NCI-H2171 (cell line): Measurements from ENCODE around the gene OR2B2.

Experiments
- DNase-seq: peaks from one replicate; lab custom pipeline; 2025; lab: John Stamatoyannopoulos, UW

The OR2B2 gene

DNA sequence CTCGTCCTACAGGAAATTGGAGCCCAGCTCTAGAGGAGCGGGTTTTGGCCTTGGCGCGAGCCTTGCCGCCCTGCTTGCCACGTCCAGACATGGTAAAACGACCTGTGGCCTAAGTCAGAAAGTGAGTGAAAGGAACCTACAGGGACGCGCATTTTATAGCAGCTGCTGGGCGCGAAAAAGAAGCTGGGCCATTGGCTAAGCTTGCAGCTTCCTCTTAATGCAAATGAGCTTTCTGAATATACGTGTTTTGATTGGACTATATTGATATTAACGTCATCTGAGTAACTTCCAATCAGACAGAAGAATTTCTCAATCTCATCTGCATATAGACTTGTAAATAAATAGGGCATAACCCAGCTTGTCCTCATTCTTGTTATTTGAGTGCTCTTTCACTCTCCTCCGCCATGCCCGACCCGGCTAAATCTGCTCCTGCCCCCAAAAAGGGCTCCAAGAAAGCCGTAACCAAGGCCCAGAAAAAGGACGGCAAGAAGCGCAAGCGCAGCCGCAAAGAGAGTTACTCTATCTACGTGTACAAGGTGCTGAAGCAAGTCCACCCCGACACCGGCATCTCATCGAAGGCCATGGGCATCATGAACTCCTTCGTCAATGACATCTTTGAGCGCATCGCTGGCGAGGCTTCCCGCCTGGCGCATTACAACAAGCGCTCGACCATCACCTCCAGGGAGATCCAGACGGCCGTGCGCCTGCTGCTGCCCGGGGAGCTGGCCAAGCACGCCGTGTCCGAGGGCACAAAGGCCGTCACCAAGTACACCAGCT lies 18.9 kb downstream of the OR2B2 start:
- DNase-seq, result peak; percentile 89

DNA sequence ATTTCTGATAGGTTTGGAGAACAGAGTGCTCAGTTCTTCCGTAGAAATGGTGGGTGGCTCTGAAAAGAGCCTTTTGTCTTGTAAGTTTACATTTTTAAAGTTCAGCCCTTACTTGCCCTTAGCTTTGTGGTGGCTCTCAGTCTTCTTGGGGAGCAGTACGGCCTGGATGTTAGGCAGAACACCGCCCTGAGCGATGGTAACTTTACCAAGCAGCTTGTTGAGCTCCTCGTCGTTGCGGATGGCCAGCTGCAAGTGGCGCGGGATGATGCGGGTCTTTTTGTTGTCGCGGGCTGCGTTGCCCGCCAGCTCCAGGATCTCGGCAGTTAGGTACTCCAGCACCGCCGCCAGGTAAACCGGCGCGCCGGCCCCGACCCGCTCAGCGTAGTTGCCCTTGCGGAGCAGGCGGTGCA lies 19.5 kb downstream of the OR2B2 start:
- DNase-seq, result no peak

DNA sequence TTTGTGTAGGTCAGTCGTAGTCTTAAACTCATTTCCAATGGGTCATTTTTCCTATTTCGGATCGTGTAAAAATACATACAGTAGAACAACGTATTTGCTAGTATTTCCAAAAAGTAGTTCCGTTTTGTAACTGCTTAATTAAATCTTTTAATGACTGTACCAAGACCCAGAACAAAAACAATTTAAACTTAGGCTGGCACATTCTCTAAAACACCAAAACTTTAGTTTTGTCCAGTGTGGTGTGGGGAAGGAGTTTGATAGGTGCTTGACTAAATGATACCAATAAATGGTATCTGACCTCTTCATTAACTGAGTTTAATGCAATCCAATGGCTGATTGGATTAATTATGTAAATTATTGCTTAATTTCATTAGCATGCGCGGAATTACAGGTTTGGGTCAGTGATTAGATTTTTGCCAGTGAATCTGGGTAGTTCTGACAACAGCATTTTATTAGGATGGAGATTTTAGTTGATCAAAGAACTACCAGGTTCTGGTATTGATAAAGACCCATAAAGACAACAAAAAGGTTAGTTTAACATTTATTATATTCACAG lies 20.8 kb downstream of the OR2B2 start:
- DNase-seq, result no peak

- DNase-seq, result no peak
Measured at GRCh38 chr6:27890445-27891319, 21.5 kb downstream of the OR2B2 start.

DNA sequence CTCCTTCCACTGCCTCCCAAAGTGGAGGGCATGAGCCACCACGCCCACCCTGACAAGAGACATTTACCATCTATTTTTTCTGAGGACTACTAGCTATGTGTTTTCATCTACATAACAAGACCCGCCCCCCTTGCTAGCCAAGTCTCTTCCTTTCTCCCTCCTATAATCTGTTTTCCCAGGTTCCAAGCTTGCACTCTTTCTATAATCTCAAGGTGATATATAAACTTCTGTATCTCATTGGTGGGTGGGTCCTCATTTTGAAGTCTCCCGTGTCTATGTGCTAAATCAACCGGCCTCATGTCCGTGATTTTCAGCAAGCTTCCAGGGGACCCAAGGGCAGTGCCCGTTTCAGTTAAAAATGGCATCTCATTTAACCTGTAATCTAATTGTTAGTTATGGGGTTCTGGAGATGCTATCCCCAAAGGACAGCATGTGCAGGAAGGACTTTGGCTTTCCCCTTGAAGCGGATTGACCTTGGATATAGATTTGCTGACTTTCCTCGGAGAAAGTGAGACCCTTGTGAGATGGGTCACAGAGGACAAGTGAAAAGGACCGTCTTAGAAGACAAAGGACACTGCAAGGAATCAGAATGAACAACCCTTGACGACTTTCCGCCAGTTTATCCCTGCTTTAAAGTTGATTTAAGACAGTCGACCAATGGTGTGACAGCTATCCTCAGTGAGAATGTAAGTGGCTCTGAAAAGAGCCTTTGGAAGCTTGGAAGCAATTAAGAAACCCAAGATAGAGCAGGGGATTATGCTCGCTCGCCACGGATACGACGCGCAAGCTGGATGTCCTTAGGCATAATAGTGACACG lies 22.4 kb downstream of the OR2B2 start:
- DNase-seq, result no peak

- no peak for DNase-seq
Measured at GRCh38 chr6:27889275-27889627, 22.9 kb downstream of the OR2B2 start.

DNA sequence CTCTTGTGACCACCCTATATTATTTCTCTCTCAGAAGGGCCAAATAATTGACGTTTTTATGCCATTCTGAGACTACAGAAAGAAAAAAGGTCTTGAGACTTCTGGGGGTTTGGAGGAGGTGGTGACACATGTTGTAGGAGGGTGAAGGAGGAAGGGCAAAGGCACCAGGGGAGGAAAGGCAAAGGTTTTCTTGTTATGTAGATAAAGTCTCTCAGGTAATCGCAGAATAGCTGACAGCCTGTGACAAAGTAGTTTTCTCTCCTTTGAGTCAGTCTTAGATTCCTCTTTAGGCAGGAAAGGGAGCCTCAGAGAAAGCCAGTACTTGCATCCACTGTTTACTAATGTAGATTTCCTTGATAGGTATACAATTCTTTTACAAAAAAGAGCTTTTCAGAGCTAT lies 23.6 kb downstream of the OR2B2 start:
- DNase-seq, result no peak

DNA sequence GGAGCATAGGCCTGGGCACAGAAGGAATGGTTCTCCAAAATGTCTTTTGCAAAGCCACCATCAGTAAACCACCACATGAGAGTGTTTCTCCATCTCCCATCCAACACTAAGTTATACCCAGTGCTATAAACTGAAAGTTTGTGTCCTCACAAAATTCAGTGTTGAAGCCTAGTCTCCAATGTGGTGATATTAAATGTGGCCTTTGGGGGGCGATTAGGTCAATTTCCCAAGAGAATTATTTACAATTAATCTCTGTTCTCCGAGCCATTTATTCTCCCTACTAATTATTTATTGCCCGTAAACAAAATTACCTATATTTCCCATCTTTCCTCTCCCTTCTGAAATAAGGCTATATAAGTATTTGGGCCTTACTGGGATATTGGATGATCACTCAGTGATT lies 26.1 kb downstream of the OR2B2 start:
- no peak for DNase-seq

DNA sequence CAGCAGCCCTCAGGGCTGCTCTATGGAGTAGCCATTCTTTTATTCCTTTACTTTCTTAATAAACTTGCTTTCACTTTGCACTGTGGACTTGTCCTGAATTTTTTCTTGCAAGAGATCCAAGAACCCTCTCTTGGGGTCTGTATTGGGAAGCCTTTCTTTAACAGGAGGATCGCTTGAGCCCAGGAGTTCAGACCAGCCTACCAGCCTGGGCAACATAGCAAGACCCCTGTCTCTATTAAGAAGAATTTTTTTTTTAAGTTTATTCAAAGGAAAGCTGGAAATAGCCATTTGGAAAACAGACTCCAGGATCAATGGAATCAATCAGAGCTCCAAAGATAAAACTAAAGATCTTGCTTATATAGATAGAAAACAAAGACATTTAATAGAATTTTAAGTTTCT lies 29.1 kb downstream of the OR2B2 start:
- DNase-seq, result no peak

GRCh38 chr6:27882624-27883023 lies 29.6 kb downstream of the OR2B2 start:
- no peak for DNase-seq

DNA sequence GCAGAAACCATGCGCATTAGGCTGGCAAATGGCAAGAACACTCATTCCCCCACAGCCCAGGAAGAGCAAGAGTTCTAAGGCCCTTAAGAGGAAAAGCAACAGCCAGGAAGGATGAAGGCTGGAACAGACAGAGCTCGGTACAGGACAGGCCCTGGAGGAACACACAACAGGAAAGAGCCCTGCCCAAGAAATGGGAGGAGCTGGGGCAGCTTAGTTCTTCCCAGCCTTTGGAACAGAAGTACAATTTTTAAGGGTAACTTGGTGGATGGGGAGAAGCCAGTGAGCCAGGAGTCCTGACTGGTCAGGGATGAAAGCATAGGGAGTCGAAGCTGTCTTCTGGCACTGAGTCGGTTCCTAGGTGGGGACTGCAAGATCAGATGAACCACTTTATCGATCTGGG lies 32.4 kb downstream of the OR2B2 start:
- no peak for DNase-seq

DNA sequence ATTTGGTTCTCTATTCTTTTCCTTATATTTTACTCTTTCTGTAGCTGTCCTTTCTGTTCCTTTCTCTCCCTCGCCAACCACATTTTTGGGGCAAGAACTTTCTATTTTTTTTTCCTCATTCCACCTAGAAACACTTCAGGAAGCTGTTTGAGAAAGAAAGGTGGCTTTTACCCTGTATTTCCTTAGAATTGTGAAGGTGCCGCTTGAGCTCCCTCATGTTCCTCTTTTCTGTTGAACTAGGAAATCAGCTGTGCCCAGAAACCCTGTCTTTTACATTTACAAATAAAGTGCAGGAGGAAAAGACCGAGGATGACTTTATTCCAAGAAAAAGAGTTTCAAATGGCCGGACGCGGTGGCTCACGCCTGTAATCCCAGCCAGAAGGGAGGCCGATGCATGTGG lies 38.2 kb downstream of the OR2B2 start:
- DNase-seq, result no peak

DNA sequence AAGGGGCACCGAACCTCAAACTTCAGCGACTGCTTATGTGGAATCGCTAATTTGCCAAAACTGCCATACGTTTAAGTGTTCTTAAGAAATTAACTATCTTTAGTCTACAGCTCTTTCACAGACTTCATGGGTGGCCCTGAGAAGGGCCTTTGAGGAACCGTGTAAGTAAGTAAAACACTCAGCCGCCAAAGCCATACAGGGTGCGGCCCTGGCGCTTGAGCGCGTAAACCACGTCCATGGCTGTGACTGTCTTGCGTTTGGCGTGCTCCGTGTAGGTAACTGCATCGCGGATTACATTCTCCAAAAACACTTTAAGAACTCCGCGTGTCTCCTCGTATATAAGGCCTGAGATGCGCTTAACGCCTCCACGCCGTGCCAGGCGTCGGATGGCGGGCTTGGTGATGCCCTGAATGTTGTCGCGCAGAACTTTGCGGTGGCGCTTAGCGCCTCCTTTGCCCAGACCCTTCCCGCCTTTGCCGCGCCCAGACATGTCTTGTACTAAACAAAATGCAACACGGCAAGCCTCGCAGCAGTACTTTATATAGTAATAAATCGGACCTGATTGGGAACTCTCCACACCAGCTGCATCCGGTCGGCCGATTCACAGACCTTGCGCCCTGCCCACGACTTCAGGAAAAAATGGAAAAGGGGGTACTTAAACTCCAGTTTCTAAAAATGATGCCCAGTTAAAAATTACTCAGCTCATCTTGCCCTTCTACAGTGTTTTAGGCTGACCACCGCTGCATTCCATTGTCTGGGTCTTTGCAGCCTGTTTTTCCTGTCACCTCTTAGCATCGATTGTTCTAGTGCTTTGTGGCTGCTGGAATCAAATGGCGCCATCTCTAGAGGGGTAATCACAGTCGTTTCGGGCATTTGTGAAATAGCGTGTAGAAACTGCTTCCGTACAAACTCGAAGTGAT lies 38.9 kb downstream of the OR2B2 start:
- no peak for DNase-seq

GRCh38 chr6:27872642-27873020 lies 39.6 kb downstream of the OR2B2 start:
- DNase-seq, result no peak

DNA sequence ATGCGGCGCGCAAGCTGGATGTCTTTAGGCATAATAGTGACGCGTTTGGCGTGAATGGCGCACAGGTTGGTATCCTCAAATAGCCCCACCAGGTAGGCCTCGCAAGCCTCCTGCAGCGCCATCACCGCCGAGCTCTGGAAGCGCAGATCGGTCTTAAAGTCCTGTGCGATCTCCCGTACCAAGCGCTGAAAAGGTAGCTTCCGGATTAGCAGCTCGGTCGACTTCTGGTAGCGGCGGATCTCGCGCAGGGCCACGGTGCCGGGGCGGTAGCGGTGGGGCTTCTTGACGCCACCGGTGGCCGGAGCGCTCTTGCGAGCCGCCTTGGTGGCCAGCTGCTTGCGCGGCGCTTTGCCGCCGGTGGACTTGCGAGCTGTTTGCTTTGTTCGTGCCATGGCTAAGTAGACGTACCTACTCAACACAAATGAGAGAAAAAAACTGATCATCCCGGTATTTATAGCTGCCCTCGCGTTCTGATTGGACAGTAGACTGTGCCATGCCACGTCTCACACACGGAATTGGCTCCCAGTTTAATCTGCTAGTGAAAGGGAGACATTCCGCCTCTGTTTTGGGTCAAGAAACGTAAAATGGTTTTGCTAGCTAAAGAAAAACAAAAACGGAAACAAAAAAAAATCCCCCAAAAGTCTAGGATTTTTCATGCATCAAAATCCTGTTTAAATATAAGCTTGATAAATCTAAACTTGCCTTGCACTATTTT lies 40.1 kb downstream of the OR2B2 start:
- peak; percentile 47 for DNase-seq

GRCh38 chr6:27870291-27870870 lies 41.8 kb downstream of the OR2B2 start:
- no peak for DNase-seq

DNA sequence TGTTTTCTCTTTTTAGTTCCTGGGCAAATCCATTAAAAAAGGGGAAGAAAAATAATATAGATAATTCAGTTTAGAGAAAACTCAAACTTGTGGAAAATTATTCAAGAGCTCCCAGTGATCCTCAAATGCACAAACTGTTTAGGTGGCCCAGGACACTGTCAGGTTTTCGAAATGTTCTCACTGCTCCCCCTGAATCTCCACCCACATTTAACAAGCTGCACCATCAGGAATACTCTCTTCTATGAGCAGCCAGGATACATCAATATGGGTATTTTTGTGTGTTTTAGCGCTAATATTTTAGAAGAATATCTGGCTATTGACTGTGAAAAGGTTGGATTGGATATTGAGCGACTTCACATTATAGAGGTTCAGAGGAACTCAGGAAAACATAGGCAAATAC lies 43.9 kb downstream of the OR2B2 start:
- no peak for DNase-seq

- no peak for DNase-seq
Measured at GRCh38 chr6:27867945-27868300, 44.3 kb downstream of the OR2B2 start.

DNA sequence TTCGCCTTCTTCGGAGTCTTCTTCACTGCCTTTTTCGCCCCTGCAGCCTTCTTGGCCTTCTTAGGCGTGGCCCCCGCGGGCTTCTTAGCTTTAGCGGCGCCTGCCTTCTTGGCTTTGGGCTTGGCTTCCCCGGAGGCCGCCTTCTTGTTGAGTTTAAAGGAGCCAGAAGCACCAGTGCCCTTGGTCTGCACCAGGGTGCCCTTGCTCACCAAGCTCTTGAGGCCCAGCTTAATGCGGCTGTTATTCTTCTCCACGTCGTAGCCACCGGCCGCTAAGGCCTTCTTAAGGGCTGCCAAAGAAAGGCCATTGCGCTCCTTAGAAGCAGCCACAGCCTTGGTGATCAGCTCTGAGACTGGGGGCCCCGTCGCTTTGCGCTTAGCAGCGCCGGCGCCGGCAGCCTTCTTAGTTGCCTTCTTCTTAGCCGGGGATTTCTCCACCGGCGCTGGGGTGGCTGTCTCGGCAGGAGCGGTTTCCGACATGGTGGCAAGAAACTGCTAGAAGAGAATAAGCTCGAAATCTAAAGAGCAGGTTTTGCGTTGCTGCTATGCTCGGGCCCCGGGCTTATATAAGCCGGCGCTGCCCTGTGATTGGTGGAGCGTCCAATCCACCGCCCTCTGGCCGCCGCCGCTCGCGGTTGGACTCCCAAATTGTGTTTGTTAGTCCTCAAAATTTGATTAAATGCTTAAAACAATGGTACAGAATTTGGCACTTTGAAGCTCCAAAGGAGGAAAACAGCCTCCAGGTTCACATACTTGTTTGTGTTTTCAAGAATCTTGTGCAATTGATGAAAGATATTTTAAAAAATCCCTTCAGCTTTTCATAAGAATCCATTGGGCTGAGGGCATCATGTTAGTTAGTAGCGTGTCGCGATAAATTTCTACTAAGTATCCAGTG lies 44.9 kb downstream of the OR2B2 start:
- DNase-seq, result no peak
